ENCODE measurements around the gene GRIK4.

- TF ChIP-seq, protein P1, sequence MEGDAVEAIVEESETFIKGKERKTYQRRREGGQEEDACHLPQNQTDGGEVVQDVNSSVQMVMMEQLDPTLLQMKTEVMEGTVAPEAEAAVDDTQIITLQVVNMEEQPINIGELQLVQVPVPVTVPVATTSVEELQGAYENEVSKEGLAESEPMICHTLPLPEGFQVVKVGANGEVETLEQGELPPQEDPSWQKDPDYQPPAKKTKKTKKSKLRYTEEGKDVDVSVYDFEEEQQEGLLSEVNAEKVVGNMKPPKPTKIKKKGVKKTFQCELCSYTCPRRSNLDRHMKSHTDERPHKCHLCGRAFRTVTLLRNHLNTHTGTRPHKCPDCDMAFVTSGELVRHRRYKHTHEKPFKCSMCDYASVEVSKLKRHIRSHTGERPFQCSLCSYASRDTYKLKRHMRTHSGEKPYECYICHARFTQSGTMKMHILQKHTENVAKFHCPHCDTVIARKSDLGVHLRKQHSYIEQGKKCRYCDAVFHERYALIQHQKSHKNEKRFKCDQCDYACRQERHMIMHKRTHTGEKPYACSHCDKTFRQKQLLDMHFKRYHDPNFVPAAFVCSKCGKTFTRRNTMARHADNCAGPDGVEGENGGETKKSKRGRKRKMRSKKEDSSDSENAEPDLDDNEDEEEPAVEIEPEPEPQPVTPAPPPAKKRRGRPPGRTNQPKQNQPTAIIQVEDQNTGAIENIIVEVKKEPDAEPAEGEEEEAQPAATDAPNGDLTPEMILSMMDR (IDR thresholded peaks at IDR 0.05; ENCODE audit: low read length) = no peak
- TF ChIP-seq EZH2 (IDR thresholded peaks at IDR 0.05; ENCODE audit: borderline replicate concordance, low read length) = no peak
These were observed 357.5 kb downstream of the GRIK4 start for GRCh38 chr11:120869097-120869496.

All from OCI-LY1 (cell line).